MCF 10A (cell line): Measurements from ENCODE around the gene FGG. TPM values are rescaled to one million over a fixed set of nuclear protein-coding genes. Genes with fewer than 3 reads are reported as not detected.

Experiments used
- BruUV-seq: library from RNA; stranded (reverse); fragments of 400-500 nt; replicated peaks from 2 replicates; lab custom pipeline; 2021; lab: Mats Ljungman, UMichigan
- CTCF ChIA-PET: fragments of 300-600 bp; sonication (Branson Sonifier 250); formaldehyde crosslinking; extraction: SDS; loops from one replicate; lab custom pipeline; 2021; ENCODE audit warnings: antibody characterized with exemption, inconsistent platforms; lab: Yijun Ruan, JAX
- POLR2A ChIA-PET: fragments of 300-600, 350-650 bp; sonication (Branson Sonifier 250); formaldehyde crosslinking; extraction: SDS; loops from one replicate; lab custom pipeline; 2020; ENCODE audit warnings: antibody characterized with exemption, inconsistent platforms; lab: Yijun Ruan, JAX
- DNase-seq: peaks from one replicate; pipeline ENCODE4 v3.0.0-alpha.2; 2018; ENCODE audit not compliant: unreplicated experiment
- H3K27ac Mint-ChIP-seq: one replicate; pipeline ENCODE4 v1.8.0; 2022; ENCODE audit warnings: mild to moderate bottlenecking, low read depth, mixed read lengths; ENCODE audit not compliant: unreplicated experiment
- H3K27me3 Mint-ChIP-seq: one replicate; pipeline ENCODE4 v1.8.0; 2022; ENCODE audit warnings: mixed read lengths; ENCODE audit not compliant: insufficient read depth, unreplicated experiment
- H3K36me3 Mint-ChIP-seq: one replicate; pipeline ENCODE4 v1.8.0; 2022; ENCODE audit warnings: mild to moderate bottlenecking, moderate library complexity, mixed read lengths; ENCODE audit not compliant: insufficient read depth, unreplicated experiment
- H3K4me1 Mint-ChIP-seq: one replicate; pipeline ENCODE4 v1.8.0; 2022; ENCODE audit warnings: mixed read lengths; ENCODE audit not compliant: insufficient read depth, unreplicated experiment
- H3K4me3 Mint-ChIP-seq: one replicate; pipeline ENCODE4 v1.8.0; 2022; ENCODE audit warnings: mild to moderate bottlenecking, moderate library complexity, mixed read lengths; ENCODE audit not compliant: unreplicated experiment
- H3K9me3 Mint-ChIP-seq: one replicate; pipeline ENCODE4 v1.8.0; 2022; ENCODE audit warnings: mixed read lengths; ENCODE audit not compliant: unreplicated experiment
- intact Hi-C: fragments of 100-400 bp; cut with micrococcal nuclease; formaldehyde crosslinking; loops from 2 replicates; pipeline ENCODE4 v1.14.1; 2022
- total RNA-seq: library from RNA; stranded (reverse); gene quantifications from 2 replicates; pipeline ENCODE4 v1.2.3, GENCODE V29; 2022
- TF ChIP-seq, protein P1 (sequence below): fragments of 200-600 bp; IDR thresholded peaks from one replicate; pipeline ENCODE4 v1.8.0; 2022; ENCODE audit warnings: antibody characterized with exemption, mild to moderate bottlenecking; ENCODE audit not compliant: unreplicated experiment

FGG gene
- total RNA-seq, 1 experiment from 2014 or later, result 3.2 TPM

DNA sequence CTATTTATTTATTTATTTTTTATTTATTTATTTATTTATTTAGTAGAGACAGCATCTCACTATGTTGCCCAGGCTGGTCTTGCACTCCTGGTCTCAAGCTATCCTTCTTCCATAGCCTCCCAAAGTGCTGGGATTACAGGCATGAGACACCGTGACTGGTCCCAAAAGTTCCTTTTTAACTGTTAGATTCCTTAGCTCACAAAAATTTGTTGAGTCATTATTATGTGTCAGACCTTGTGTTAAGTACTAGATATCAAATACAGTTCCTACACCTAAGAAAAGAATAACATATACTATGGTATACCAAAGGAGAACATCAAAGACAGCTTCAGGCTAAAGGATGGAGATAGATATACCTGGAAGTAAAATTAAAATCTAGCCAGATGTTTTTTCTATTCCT lies 33.5 kb downstream of the FGG start:
- Mint-ChIP-seq H3K4me3 (no peak overlapping the region), H3K27me3 (no peaks in the 10 kb centered on the region), H3K27ac (no peak overlapping the region), H3K9me3 (no peaks in the 10 kb centered on the region), H3K4me1 (no peaks in the 10 kb centered on the region), H3K36me3 (no peaks in the 10 kb centered on the region)
- no peak for DNase-seq
- intact Hi-C loops, result no loop called here
- CTCF ChIA-PET, result no interaction called here
- no TSS peak for BruUV-seq
- POLR2A ChIA-PET, result interaction anchor here (0.5 to 2.1 kb wide), 3 partner anchors 10 to 1274 kb away, joined by 3 to 8 read pairs (median 3); no protein-coding TSS in a partner anchor
- TF ChIP-seq, protein P1, sequence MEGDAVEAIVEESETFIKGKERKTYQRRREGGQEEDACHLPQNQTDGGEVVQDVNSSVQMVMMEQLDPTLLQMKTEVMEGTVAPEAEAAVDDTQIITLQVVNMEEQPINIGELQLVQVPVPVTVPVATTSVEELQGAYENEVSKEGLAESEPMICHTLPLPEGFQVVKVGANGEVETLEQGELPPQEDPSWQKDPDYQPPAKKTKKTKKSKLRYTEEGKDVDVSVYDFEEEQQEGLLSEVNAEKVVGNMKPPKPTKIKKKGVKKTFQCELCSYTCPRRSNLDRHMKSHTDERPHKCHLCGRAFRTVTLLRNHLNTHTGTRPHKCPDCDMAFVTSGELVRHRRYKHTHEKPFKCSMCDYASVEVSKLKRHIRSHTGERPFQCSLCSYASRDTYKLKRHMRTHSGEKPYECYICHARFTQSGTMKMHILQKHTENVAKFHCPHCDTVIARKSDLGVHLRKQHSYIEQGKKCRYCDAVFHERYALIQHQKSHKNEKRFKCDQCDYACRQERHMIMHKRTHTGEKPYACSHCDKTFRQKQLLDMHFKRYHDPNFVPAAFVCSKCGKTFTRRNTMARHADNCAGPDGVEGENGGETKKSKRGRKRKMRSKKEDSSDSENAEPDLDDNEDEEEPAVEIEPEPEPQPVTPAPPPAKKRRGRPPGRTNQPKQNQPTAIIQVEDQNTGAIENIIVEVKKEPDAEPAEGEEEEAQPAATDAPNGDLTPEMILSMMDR, result no peak

DNA sequence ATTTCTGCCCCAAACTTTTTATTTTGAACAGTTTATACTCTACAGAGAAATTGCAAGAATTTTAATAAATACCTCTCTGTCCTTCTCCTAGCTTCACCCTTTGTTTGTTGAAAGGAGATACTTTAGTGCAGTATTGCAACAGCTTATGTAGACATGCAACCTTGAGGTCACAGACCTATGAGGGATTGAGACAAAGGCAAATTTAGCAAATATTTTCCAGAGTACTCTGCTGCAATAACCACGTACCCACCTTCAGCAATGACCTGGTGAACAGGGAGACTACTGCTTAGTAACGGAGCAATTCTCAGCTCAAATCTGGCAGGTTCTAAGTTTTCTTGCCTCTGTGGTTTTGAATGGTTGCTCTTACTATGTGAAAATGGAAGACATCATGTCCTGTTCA lies 35.1 kb downstream of the FGG start:
- no TSS peak for BruUV-seq
- TF ChIP-seq, protein P1, result no peak
- no peak overlapping the region for H3K27ac Mint-ChIP-seq
- peak; percentile 35 for DNase-seq
- H3K36me3 Mint-ChIP-seq, result no peaks in the 10 kb centered on the region
- no peaks in the 10 kb centered on the region for H3K9me3 Mint-ChIP-seq
- CTCF ChIA-PET, result interaction anchor here (0.8 to 1.0 kb wide), 3 partner anchors 18 to 49 kb away, joined by 3 to 4 read pairs (median 4); no protein-coding TSS in a partner anchor
- POLR2A ChIA-PET, result interaction anchor here (2.1 kb wide), 1 partner anchor 8 kb away, joined by 8 read pairs; no protein-coding TSS in a partner anchor
- H3K4me3 Mint-ChIP-seq, result no peak overlapping the region
- intact Hi-C loops, result no loop called here
- no peaks in the 10 kb centered on the region for H3K27me3 Mint-ChIP-seq
- H3K4me1 Mint-ChIP-seq, result no peaks in the 10 kb centered on the region

DNA sequence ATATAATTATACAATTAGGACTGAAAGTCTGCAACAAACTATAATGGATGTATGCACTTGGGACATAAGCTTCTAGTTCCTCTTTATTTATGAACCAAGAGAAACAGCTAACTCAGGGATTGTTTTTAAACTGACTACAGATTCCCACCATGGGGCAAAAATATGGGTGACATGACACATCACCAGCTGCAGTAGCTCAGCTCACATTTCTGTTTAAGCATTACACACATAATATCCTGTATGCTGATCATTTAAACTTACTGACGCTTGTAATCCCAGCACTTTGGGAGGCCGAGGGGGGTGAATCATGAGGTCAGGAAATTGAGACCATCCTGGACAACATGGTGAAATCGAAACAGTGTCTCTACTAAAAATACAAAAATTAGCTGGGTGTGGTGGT lies 38.1 kb downstream of the FGG start:
- Mint-ChIP-seq H3K27me3 (no peaks in the 10 kb centered on the region), H3K4me1 (peaks cover under 1% of the 10 kb centered on the region), H3K9me3 (no peaks in the 10 kb centered on the region), H3K27ac (no peak overlapping the region), H3K36me3 (no peaks in the 10 kb centered on the region), H3K4me3 (no peak overlapping the region)
- ChIA-PET CTCF (interaction anchor here (0.6 to 4.3 kb wide), 7 partner anchors 9 to 502 kb away, joined by 3 to 26 read pairs (median 3); no protein-coding TSS in a partner anchor), POLR2A (no interaction called here)
- BruUV-seq, result no TSS peak
- intact Hi-C loops, result no loop called here
- no peak for DNase-seq
- TF ChIP-seq, protein P1, result no peak

DNA sequence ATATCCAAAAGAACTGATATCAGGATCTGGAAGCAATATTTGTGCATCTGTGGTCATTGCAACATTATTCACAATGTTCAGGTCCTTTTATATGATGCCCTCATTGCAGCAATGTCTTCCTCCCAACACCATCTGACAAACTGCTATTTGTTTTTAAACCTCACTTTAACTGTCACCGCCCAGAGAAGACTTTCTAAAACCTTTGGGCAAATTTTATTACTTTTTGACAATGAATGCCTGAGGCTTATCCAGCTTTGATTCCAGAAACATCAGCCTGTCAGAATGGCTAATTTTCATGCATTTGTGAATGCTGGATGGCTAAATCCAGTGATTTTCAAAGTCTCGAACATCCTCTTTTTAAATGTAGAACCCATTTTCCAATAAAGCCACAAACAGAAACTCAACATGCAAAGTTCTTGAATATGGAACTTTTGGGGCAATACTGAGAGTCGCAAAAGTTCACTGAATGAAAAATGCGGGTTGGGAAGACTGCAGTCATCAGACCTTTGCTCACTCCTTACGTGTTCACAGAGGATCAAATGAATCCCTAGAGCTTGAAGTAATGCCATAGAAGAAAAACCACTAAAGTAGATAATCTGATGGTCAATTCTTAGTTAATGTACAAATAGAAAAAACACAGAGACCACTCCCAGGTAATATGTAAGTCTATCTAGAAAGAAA lies 39.1 kb downstream of the FGG start:
- no peaks in the 10 kb centered on the region for H3K9me3 Mint-ChIP-seq
- TF ChIP-seq, protein P1, result no peak
- intact Hi-C loops, result no loop called here
- H3K4me3 Mint-ChIP-seq, result no peak overlapping the region
- ChIA-PET POLR2A (interaction anchor here (0.8 kb wide), 1 partner anchor 24 kb away, joined by 3 read pairs; no protein-coding TSS in a partner anchor), CTCF (interaction anchor here (1.0 to 4.3 kb wide), 4 partner anchors 14 to 50 kb away, joined by 3 to 26 read pairs (median 12); no protein-coding TSS in a partner anchor)
- no peak overlapping the region for H3K27ac Mint-ChIP-seq
- H3K27me3 Mint-ChIP-seq, result no peaks in the 10 kb centered on the region
- peaks cover 6% of the 10 kb centered on the region for H3K4me1 Mint-ChIP-seq
- no peaks in the 10 kb centered on the region for H3K36me3 Mint-ChIP-seq
- BruUV-seq, result no TSS peak
- DNase-seq, result no peak
